CD4-positive, alpha-beta T cell treated with Interleukin-2 at 100 ng/mL for 4 hours (primary cell): Measurements from ENCODE around the gene PRRC2A.

Source experiments
- DNase-seq: peaks from one replicate; pipeline ENCODE4 v3.0.0-alpha.2; 2020; ENCODE audit warnings: low spot score

The PRRC2A gene

DNA sequence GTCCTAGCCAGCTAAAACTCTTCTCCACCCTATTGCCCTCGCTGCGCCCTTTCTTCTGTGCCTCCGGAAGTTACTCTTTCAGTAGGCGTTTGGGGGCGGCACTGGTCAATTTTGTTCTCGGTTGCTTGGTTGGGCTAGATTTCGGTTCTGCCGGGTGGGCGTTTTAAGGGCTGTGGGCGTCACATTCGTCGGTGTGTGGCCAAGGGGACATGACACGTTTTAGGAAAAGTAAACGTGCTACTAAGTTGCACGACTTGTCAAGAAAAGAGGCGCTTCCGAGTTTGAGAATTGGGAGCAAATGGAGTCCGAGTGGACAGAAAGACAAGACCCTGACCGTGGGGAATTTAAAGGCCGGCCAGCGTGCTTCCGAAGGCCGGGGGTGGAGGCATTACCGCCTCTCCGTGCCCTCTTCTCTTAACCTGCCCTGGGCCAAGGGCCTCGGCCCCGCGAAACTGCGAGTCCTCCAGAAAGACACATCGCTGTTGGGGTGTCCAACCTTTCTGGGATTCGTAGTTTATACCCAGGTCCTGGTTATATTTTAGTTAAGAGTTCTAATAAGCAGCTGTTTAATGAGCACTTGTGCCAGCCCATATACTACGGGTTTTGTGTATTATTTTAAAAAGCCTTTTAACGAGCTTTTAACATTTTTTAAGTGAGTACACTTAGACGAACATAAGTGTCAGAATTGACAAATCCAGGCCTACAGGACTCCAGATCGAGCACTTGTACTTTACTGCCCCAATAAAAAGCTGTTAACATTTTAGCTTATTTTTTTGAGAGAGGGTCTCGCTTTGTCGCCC lies 32.6 kb downstream of the PRRC2A start:
- DNase-seq = no peak

DNA sequence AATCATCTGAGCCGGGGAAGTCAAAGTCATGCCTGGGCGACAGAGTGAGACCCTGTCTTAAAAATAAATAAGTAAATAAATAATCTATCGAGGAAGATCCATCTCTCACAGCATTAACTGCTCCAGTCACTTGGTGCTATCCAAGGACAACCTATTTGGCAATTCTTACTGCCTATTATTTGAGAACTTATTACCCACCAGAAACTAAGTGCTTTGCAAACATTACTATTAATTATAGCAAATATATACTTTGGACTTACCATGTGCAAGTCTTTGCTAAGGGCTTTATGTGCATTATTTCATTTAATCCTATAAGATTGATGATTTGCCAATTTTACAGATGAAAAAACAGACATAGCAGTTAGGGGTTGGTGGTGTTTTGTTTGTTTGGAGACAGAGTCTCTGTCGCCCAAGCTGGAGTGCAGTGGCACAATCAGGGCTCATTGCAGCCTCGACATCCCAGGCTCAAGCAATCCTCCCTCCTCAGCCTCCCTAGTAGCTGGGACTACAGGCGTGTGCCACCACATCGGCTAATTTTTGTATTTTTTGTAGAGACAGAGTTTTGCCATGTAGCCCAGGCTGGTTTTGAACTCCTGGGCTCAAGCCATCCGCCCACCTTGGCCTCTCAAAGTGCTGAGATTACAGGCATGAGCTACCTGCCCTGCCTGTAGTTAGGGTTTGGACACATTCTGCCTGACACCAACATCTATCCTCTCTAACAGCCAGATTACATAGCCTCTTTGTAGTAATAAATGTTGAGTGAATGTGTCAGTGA lies 34.2 kb downstream of the PRRC2A start:
- DNase-seq = no peak

DNA sequence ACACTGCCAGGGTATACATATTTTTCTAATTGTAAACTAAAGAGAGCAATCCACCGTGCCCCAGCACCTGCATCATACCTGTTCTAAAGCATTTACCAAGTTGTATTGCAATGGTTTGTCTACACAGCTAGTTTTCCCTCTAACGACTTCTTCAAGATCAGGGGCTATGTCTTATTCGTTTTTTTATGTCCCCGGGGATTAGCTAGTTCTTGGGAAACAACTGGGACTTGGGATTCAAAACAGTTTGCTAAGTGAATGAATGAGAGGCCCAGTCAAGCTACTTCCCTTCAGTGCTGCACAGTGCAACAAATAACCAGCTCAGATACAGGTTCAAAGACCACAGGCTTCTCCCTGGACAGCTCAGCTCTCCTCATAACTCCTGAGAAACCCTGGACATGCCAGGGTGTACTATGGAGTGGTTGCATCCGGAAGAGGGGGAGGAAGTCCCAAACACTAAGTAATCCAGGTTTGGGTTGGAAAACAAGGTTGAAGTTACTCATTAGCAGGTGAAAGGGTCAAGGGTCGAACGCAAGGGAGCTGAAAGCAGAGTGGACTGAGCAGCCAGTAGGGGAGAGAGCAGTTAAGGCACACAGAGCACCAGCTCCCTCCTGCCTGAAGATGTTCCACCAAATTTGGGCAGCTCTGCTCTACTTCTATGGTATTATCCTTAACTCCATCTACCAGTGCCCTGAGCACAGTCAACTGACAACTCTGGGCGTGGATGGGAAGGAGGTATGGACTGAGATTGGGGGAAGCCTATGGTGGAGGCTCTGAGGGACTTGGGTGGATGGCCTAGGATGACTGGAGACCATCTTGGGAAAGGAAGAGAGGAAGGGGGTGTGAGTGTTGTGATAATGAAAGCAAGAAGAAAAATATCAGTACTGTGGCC lies 35.1 kb downstream of the PRRC2A start, which contains the start of gene APOM:
TSS of gene APOM (plus strand) at position 546 of the 889 bp plus-strand sequence. CDS start at position 619, 73 bp downstream.
- DNase-seq = no peak

DNA sequence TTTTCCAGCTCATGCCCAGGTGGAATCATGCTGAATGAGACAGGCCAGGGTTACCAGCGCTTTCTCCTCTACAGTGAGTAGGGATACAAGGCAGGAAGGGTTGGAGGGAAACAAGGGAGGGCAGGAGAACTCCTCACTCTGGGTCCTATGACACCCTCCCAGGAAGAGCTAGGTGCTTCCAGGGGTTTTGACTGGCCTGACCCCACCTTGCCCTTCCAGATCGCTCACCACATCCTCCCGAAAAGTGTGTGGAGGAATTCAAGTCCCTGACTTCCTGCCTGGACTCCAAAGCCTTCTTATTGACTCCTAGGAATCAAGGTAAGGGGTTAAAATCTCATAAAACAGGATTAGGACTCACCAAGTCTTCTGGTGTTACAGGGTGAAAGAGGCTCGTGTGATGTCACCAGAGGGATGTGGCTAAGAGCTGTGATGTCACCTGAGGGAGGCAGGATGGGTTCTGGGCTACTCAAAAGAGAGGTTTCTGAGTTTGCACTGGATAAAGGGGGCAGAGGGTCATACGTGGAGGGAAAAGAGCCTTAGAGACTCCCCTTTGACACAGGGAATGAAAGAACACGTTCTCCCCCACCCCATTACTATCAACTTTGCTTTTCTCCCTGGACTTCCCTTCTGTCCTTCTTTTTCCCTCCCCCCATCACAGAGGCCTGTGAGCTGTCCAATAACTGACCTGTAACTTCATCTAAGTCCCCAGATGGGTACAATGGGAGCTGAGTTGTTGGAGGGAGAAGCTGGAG lies 37.1 kb downstream of the PRRC2A start:
- DNase-seq = peak; percentile 22

GRCh38 chr6:31658158-31658688 lies 37.7 kb downstream of the PRRC2A start:
- DNase-seq = no peak

DNA sequence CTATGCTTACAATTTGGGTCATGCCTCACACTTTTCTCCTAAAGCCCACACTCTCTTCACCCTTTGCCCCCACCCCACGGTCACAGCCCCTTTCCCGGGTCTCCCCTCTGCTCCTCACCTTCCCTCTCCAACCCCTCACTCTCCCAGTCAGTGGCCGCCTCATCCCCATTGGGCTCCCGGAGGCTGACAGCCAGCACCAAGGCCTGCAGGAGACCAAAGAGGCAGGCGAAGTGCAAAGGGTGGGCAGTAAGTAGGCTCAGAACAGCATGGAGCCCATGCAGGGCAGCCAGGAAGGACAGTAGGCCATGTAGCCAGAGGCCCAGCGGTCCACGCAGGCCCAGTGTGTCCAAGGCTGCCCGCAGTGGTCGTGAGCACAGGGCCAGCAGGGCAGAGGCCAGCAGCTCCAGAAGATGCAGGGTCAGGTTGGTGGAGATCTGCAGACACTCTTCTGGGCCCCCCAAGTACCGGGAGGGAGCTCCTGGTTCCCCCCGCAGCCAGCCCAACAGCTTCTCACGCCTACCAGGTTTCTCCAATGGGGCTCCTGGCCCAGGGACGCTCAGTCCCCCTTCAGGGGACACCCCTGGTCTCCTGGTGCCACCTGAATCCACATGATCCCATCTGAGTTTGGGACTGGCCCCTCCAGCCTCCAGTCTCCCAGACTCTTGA lies 38.6 kb downstream of the PRRC2A start:
- no peak for DNase-seq

- DNase-seq = peak; percentile 67
Observed at GRCh38 chr6:31659649-31660380, 39.3 kb downstream of the PRRC2A start.

DNA sequence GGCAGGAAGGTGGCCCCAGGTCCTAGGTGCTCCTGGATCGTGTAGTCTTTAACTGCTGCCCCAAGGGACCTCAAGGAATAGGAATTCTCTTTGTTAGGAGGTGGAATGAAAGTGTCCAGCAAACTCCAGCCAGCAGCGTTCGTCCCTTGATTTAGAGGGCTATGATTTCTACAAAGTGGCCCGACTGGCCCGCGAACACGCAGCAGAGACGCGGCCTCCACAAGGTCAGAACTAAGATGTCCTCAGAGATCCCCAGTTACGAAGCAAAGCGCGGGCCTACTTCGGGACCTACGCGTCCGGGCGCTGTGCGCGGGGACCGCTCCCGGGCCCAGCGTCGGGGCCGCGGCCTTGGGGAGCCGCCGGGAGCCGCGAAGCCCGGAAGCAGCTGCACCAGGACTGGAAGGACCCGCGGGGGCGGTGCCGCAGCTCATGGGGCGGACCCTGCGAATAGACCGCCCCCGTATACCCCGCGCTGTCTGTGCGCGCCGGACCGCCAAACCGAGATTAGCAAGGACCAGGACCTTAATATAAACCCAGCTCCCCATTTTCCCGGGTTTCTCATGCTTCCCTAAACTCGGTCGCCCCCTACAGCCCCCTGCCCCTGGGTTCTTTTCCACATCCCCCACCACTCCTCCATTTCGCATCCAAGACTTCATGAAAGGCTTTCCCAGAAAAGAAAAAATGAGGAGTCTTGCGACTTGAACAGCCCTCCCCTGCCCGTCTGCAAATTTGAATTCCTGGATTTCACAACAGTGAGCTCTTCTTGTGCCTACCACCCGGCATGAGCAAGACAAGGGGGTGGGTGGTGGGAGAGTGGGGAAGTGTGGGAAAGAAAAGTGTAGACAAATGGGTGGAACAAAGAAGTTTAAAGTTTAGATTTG lies 40.1 kb downstream of the PRRC2A start, which contains the start of gene C6orf47:
TSS of gene C6orf47 (minus strand) at position 398 of the 881 bp plus-strand sequence. CDS start 831 bp downstream, outside the sequence.
- peak; percentile 71 for DNase-seq

- no peak for DNase-seq
Observed at GRCh38 chr6:31661262-31662123, 41.0 kb downstream of the PRRC2A start.

DNA sequence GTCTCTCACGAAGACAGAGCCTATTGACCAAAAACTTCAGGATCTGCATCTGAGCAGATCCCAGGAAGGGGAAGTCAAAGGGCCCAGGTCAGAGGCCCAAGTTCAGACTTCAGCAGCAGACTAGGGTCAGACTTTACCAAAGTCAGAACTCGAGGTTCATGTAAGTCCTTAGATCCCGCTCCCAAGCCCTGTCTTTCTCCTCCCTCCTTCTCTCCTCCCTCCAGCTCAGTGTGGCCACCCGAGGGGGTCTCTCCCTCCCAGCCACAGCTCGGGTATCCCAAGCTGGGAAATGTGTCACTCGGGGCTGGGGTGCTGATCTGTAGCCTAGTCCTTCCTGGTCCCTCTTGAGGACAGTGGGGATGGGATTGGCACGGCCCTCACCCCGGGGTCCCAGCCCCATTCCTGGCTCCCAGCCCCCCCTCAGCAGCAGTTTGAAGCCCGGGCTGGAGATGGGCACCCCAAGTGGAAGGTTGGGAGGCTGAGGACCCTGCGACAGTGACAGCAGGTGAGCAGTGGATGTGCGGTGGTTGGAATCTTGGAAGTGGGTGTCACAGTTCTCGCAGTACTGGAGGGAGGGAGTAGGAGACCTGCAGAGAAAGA lies 41.7 kb downstream of the PRRC2A start:
- DNase-seq = no peak

GRCh38 chr6:31663126-31663960 lies 42.8 kb downstream of the PRRC2A start:
- no peak for DNase-seq

DNA sequence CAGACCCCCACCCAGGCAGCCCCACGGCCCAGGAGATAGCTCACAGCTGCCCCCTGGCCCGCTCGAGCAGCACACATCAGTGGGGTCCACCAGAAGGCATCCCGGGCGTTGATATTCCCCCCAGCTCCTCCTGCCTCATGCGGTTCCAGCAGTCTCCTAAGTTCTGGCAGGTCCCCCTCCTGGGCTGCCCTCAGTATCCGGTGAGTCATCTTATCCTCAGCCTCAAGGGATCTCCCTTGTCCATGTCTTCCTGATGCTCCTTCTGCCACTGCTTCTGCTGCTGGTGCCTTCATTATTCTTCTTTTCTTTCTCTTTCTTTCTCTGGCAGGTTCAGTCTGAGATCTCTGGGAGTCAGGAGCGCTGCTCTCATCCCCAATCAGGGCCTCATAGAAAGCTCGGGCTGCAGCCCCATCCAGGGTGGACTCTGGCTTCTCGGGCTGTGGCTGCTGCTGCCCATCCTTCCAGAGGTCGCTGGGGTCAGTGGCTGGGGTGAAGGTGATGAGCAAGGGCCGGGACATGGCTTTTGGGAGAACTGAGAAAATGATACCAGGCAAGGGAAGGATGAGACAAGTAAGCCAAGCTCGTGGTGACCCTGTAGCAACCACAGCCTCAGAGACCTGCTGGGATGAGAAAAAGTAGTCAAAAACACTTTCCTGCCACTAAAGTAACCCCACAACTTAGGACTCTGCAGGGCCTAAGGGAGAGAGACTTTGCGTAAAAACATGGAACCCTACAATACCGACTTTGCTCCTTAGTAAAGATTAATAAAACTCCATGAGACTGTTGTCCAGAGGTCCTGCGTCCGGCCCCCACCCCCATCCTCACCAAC lies 43.7 kb downstream of the PRRC2A start:
- no peak for DNase-seq

DNA sequence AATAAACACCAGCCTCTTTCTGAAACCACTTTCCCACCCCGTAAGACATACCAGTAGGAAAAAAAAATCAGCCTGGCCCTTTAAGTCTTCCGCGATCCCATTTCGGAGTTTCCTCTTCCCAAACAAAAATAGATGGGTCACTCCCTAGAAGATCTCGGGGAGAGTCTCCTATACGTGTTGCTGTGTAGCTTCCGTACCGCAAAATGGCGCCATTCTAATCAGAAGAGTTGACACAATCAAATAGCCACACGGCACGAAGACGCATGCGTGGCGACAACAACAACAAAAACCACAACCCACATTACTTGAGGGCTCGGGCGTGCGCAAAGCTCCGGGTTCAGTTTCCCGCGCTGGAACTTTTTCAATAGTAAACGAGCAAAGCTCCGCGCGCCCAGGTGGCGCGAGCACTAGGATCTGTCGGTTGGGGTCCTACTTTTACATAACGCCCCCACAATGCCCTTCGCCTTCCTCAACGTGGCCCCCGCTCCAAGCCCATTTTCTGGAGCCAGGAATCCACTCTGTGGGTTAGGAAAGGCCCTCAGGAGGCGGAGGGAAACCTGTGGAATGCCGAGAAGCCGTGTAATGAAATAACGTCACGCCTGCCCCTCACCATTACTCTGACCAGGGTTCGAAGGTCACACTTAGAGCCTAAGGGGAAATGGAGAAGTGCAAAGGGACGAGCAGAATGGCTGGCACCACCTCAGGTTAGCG lies 44.4 kb downstream of the PRRC2A start, which contains the start of gene GPANK1:
TSS of gene GPANK1 (minus strand) at position 208 of the 711 bp plus-strand sequence. CDS start 519 bp downstream, outside the sequence.
- peak; percentile 94 for DNase-seq

DNA sequence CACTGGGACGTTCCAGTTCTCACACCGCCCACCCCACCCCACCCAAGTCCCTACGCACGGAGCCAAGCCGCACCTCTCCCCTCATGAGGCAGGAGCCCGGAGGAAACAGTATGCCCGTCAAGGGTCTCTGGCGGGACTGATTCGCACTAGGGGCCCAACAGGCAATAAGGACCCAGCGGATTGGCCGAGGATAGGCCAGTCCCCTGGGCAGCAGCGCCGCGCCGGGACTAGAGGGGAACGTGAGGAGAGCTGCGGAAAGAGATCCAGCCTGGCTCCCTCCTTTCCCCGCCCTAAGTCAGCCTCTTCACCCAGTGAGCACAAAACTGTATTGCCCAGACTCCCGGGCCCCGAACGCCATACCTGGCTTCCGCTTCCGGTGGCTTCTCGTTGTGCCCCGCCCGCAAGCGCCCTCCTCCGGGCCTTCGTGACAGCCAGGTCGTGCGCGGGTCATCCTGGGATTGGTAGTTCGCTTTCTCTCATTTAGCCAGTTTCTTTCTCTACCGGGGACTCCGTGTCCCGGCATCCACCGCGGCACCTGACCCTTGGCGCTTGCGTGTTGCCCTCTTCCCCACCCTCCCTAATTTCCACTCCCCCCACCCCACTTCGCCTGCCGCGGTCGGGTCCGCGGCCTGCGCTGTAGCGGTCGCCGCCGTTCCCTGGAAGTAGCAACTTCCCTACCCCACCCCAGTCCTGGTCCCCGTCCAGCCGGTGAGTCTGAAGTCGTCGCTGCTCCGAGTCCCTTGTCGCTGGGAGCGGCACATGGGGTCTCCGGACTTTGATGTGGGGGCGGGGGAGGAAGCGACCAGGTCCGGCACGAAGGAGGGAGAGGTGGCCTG lies 45.2 kb downstream of the PRRC2A start, which contains the start of gene CSNK2B:
TSS of gene CSNK2B (plus strand) at position 580 of the 836 bp plus-strand sequence. CDS start 752 bp downstream, outside the sequence.
- DNase-seq = peak; percentile 97
